ENCODE data around the gene SEMA6A. TPM values are rescaled to one million over a fixed set of nuclear protein-coding genes. Genes with fewer than 3 reads are reported as not detected.

Gene SEMA6A
- total RNA-seq, 1 experiment from 2014 or later = 406 TPM

- no peak for TF ChIP-seq ZNF425 (CRISPR knock-in tag; conservative IDR thresholded peaks at IDR 0.05)
- no peak for TF ChIP-seq ZNF423 (CRISPR knock-in tag; IDR thresholded peaks at IDR 0.05)
- TF ChIP-seq NR2C2 (CRISPR knock-in tag; IDR thresholded peaks at IDR 0.05) = no peak
- TF ChIP-seq ZNF121 (CRISPR knock-in tag; IDR thresholded peaks at IDR 0.05) = no peak
- no peak for TF ChIP-seq SMAD3 (CRISPR knock-in tag; IDR thresholded peaks at IDR 0.05; ENCODE audit: borderline replicate concordance)
These were observed 38.1 kb downstream of the SEMA6A start (continued) for GRCh38 chr5:116536316-116537083.

DNA sequence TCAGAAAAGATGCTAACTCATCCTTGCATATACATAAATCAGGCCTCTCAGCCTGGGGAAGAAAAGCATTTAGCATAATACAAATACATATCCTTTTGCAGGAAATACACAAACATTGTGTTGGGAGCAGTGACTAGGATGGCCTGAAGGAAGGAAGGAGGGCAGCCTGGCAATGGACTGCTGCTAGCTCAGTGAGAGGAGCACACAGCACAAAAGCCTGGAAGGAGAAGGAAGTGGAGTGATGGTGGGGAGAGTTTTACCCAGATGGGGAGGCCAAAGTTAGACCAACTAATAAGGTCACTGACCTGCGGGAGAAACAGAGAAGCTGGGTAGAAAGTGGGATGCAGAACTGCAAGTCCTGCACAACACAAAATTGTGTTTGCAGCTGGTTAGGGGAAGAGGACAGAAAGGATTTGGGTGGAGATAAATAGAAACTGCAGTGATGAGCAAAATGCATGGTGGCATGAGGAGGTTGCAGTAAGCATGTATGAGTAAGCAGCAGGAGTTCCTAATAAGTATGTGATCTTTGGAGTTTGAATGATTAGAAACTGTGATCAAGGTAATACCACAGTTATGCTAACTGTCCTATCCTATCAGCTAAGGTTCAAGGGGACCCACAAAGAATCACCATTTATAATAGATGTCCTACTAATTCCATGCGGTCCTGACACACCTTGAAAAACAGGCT is 39.5 kb downstream of the SEMA6A start:
- Mint-ChIP-seq H3K27me3 (ENCODE audit: low read depth) (no peaks in the 10 kb centered on the region), H3K4me1 (peaks cover 23% of the 10 kb centered on the region), H3K27ac (no peak overlapping the region), H3K36me3 (no peaks in the 10 kb centered on the region; the same call in 1 of the 2 replicates), H3K4me3 (no peak overlapping the region), H3K9me3 (no peaks in the 10 kb centered on the region)
- ATAC-seq = no peak
- TF ChIP-seq EMX1 (CRISPR knock-in tag; IDR thresholded peaks at IDR 0.05) (no peak), ZSCAN18 (CRISPR knock-in tag; IDR thresholded peaks at IDR 0.05) (no peak), RELA (CRISPR knock-in tag; IDR thresholded peaks at IDR 0.05; ENCODE audit: borderline replicate concordance) (no peak), NFATC4 (CRISPR knock-in tag; IDR thresholded peaks at IDR 0.05) (no peak), ERG (CRISPR knock-in tag; IDR thresholded peaks at IDR 0.05) (no peak), TP53 (CRISPR knock-in tag; IDR thresholded peaks at IDR 0.05) (no peak), FOXJ3 (CRISPR knock-in tag; IDR thresholded peaks at IDR 0.05; ENCODE audit: borderline replicate concordance) (no peak), MAX (CRISPR knock-in tag; IDR thresholded peaks at IDR 0.05) (no peak)
- ChIA-PET CTCF (no interaction called here), POLR2A (interaction anchor here (0.6 kb wide), 1 partner anchor 1208 kb away, joined by 3 read pairs; no protein-coding TSS in a partner anchor)
- DNase-seq (ENCODE audit: low spot score) = no peak

DNA sequence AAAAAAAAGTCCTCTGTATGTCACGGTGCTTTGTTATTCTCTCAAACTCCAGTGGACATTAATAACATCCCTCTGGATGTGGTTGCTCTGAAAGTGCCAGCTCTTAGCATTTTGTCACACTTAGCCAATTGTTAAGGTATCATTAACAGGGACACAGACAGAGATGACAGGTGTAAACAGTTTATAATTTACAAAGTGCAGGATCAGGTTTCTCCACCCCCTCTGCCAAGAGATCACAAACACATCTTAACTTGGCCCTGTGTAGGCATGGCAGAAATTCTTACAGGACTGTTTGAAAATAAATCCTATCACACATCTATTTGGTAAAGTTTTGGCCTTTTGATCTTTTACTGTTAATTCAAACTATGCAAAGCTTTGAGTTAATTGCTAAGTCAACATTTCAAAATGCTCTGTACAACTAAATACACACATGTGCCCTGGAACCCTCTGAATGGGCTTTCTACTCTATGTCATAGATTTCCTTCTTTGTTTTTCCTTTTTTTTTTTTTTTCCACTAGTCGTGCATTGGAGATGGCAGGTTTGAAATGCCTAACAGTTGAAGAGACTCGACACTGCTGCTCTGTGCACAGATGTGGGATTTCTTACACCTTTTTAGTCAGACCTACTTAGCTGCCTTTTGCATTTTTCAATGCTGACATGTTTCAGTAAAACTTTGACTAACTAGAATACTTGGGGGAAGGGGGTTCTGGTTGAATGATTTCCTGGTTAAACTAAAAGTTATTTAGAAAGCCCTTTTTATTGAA is 41.7 kb downstream of the SEMA6A start:
- Mint-ChIP-seq H3K27me3 (ENCODE audit: low read depth) (no peaks in the 10 kb centered on the region), H3K36me3 (no peaks in the 10 kb centered on the region; the same call in 1 of the 2 replicates), H3K9me3 (no peaks in the 10 kb centered on the region), H3K27ac (peak overlapping the region; percentile 75), H3K4me3 (no peak overlapping the region), H3K4me1 (peaks cover 27% of the 10 kb centered on the region)
- TF ChIP-seq ATF1 (CRISPR knock-in tag; IDR thresholded peaks at IDR 0.05) (no peak), PRDM15 (CRISPR knock-in tag; IDR thresholded peaks at IDR 0.05) (no peak), CDX4 (CRISPR knock-in tag; IDR thresholded peaks at IDR 0.05; ENCODE audit: borderline replicate concordance) (no peak), ELF4 (CRISPR knock-in tag; IDR thresholded peaks at IDR 0.05; ENCODE audit: low read depth) (no peak), ZNF423 (CRISPR knock-in tag; IDR thresholded peaks at IDR 0.05) (no peak)
- POLR2A ChIA-PET = no interaction called here
- no peak for ATAC-seq
- CTCF ChIA-PET = no interaction called here
- no peak for DNase-seq (ENCODE audit: low spot score)
